Keratinocyte (primary cell): ENCODE data around the gene LRRC7. TPM values are rescaled to one million over a fixed set of nuclear protein-coding genes. Genes with fewer than 3 reads are reported as not detected.

Experiments
- DNase-seq: peaks from one replicate; pipeline ENCODE4 v3.0.0-alpha.2; 2011; ENCODE audit warnings: low read depth, missing footprints, low spot score
- FAIRE-seq: peaks from 2 replicates; lab custom pipeline; 2011; peaks lifted over from hg19 to GRCh38; lab: Jason Lieb, UNC
- H2AFZ ChIP-seq: 2 replicates; pipeline ENCODE4 v1.6.0; 2012; ENCODE audit warnings: low read length, control low read depth, inconsistent platforms; ENCODE audit not compliant: control insufficient read depth
- H3K27ac ChIP-seq: 2 replicates; pipeline ENCODE4 v1.5.1; 2011; ENCODE audit warnings: low read length; ENCODE audit not compliant: control insufficient read depth, insufficient read depth
- H3K27me3 ChIP-seq: 3 replicates; pipeline ENCODE4 v1.6.0; 2011; ENCODE audit warnings: low read length; ENCODE audit not compliant: control insufficient read depth, insufficient read depth; ENCODE audit errors: extremely low read depth
- H3K36me3 ChIP-seq, 2 experiments: 2 replicates in 1 of 2; 3 replicates in 1 of 2; pipeline ENCODE4 v1.5.1; 2011; ENCODE audit warnings: low read length in 2 of 2, mild to moderate bottlenecking in 1 of 2; ENCODE audit not compliant: control insufficient read depth in 2 of 2, insufficient read depth in 2 of 2; ENCODE audit errors: extremely low read depth in 1 of 2
- H3K4me1 ChIP-seq: 3 replicates; pipeline ENCODE4 v1.5.1; 2011; ENCODE audit warnings: low read length; ENCODE audit not compliant: control insufficient read depth, insufficient read depth; ENCODE audit errors: extremely low read depth
- H3K4me2 ChIP-seq: 3 replicates; pipeline ENCODE4 v1.6.0; 2011; ENCODE audit warnings: low read depth, low read length; ENCODE audit not compliant: control insufficient read depth, insufficient read depth; ENCODE audit errors: extremely low read depth
- H3K4me3 ChIP-seq, 3 experiments: fragments of 200-600 bp in 1 of 3; sonication (generic) in 1 of 3; 2 replicates in 2 of 3; 3 replicates in 1 of 3; pipeline ENCODE4 v1.5.1; 2011 to 2016; ENCODE audit warnings: low read length in 3 of 3, mild to moderate bottlenecking in 3 of 3, control low read depth in 2 of 3, inconsistent platforms in 1 of 3, low read depth in 1 of 3, mixed read lengths in 1 of 3, mixed run types in 1 of 3, moderate library complexity in 1 of 3; ENCODE audit not compliant: control insufficient read depth in 2 of 3, insufficient read depth in 2 of 3; ENCODE audit errors: extremely low read depth in 1 of 3
- H3K79me2 ChIP-seq: 2 replicates; pipeline ENCODE4 v1.6.0; 2012; ENCODE audit warnings: low read length; ENCODE audit not compliant: control insufficient read depth, insufficient read depth
- H3K9ac ChIP-seq: 3 replicates; pipeline ENCODE4 v1.6.0; 2011; ENCODE audit warnings: low read length; ENCODE audit not compliant: control insufficient read depth, insufficient read depth; ENCODE audit errors: extremely low read depth
- H3K9me1 ChIP-seq: 3 replicates; pipeline ENCODE4 v1.6.0; 2011; ENCODE audit warnings: low read length; ENCODE audit not compliant: control insufficient read depth, insufficient read depth; ENCODE audit errors: extremely low read depth
- H3K9me3 ChIP-seq: 2 replicates; pipeline ENCODE4 v1.5.1; 2012; ENCODE audit warnings: low read depth, low read length; ENCODE audit not compliant: control insufficient read depth
- H4K20me1 ChIP-seq: 3 replicates; pipeline ENCODE4 v1.6.0; 2011; ENCODE audit warnings: low read length; ENCODE audit not compliant: control insufficient read depth, insufficient read depth; ENCODE audit errors: extremely low read depth
- CTCF ChIP-seq, 3 experiments: IDR thresholded peaks in 1 of 3; conservative IDR thresholded peaks in 1 of 3; optimal IDR thresholded peaks in 1 of 3; 2 replicates in 2 of 3; 3 replicates in 1 of 3; pipeline versions ENCODE3 to v1.5.1; 2011; ENCODE audit warnings: low read length in 3 of 3, mild to moderate bottlenecking in 3 of 3, moderate library complexity in 2 of 3, control low read depth in 1 of 3, inconsistent platforms in 1 of 3; ENCODE audit not compliant: insufficient read depth in 2 of 3; ENCODE audit errors: extremely low read depth in 1 of 3
- EZH2 ChIP-seq: IDR thresholded peaks from one replicate; pipeline ENCODE4 v1.6.1; 2012; ENCODE audit warnings: inconsistent platforms, mild to moderate bottlenecking, low read length, moderate library complexity
- dilution Hi-C: fragments of 300-500 bp; cut with MboI; formaldehyde crosslinking; loops from one replicate; pipeline ENCODE4 v1.7.0; 2020; ENCODE audit warnings: low sequenced_read_pairs; ENCODE audit not compliant: extremely low pct_ligation_motif_present
- polyA plus RNA-seq, 5 experiments: library from polyadenylated mRNA; depleted of rRNA in 3 of 5; stranded (reverse) in 3 of 5; stranded (forward) in 1 of 5; unstranded in 1 of 5; fragments of >200 nt; gene quantifications; 1 replicate in 1 of 5; 2 replicates in 3 of 5; 3 replicates in 1 of 5; pipeline versions ENCODE4 v1.2.1 to v1.2.3, GENCODE V29; 2011 to 2012; ENCODE audit warnings: missing spikeins in 2 of 5, low read depth in 1 of 5, low replicate concordance in 1 of 5

Gene LRRC7
- polyA plus RNA-seq, 1 donor (not counting 4 experiments of a cell fraction or from before 2014, with no cell fraction given), result 0.28 TPM

DNA sequence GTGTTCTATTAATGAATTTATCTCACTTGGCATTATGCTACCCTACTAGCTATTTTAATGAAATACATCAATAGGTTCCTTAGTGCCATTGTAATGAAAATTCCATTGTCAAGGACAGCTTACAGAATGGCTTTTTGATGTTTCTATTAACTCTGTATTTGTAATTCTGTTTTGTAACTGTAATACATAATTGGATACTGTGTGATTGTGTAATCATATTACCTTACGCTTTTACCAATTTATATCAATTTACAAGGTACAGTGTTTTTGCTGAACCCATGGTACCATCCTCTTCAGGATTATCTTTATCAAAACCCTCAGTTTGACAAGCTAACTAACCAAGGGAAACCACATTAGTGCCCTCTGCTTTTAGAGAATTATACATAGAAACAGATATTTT lies 277.9 kb downstream of the LRRC7 start:
- no peaks in the 10 kb centered on the region for H3K36me3 ChIP-seq
- dilution Hi-C loops, result no loop called here
- TF ChIP-seq EZH2, result no peak
- no peak for TF ChIP-seq CTCF (optimal IDR thresholded peaks at IDR 0.05 in 1 of 3, IDR thresholded peaks at IDR 0.05 in 1 of 3, conservative IDR thresholded peaks at IDR 0.05 in 1 of 3; ENCODE audit: extremely low read depth in 1 of 3, insufficient read depth in 2 of 3, low read length in 3 of 3)
- H3K9me1 ChIP-seq, result no peaks in the 10 kb centered on the region
- no peaks in the 10 kb centered on the region for H4K20me1 ChIP-seq
- H3K79me2 ChIP-seq, result no peaks in the 10 kb centered on the region
- H3K27ac ChIP-seq, result no peak overlapping the region
- no peaks in the 10 kb centered on the region for H3K27me3 ChIP-seq
- no peak overlapping the region for H3K9ac ChIP-seq
- no peaks in the 10 kb centered on the region for H3K4me1 ChIP-seq
- FAIRE-seq, result no peak
- DNase-seq, result no peak
- no peak overlapping the region for H2AFZ ChIP-seq
- no peak overlapping the region for H3K4me2 ChIP-seq
- no peak overlapping the region for H3K4me3 ChIP-seq
- no peaks in the 10 kb centered on the region for H3K9me3 ChIP-seq

DNA sequence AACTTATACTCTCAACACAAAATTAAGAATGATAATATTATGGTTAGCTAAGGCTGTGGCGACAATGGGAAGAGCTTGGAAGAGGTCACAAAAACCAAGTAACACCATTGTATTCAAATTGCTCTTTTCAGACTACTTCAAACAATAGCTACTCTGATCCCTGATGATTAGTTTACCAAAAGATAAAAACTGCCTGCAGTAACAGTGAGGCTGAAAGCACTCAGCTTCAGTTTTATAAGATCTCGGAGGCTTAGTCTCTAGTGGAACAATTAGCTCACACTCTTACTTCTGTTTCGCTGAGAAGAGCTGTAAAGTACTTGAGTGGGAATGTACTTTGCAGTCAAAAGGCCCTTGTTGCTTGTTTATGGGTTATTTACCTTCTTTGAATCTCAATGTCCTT lies 278.5 kb downstream of the LRRC7 start:
- H3K27ac ChIP-seq, result no peak overlapping the region
- H2AFZ ChIP-seq, result no peak overlapping the region
- H3K9me3 ChIP-seq, result no peaks in the 10 kb centered on the region
- no peaks in the 10 kb centered on the region for H3K4me1 ChIP-seq
- no peak overlapping the region for H3K4me3 ChIP-seq
- no peaks in the 10 kb centered on the region for H3K36me3 ChIP-seq
- H3K9ac ChIP-seq, result no peak overlapping the region
- no peak for TF ChIP-seq EZH2
- TF ChIP-seq CTCF (optimal IDR thresholded peaks at IDR 0.05 in 1 of 3, IDR thresholded peaks at IDR 0.05 in 1 of 3, conservative IDR thresholded peaks at IDR 0.05 in 1 of 3; ENCODE audit: extremely low read depth in 1 of 3, insufficient read depth in 2 of 3, low read length in 3 of 3), result no peak
- dilution Hi-C loops, result no loop called here
- no peaks in the 10 kb centered on the region for H3K9me1 ChIP-seq
- no peaks in the 10 kb centered on the region for H3K79me2 ChIP-seq
- no peaks in the 10 kb centered on the region for H3K27me3 ChIP-seq
- no peak overlapping the region for H3K4me2 ChIP-seq
- no peak for FAIRE-seq
- no peaks in the 10 kb centered on the region for H4K20me1 ChIP-seq
- DNase-seq, result no peak
